GM18526 (cell line): Measurements from ENCODE around the gene CYB561D1.

ENCODE experiments used
- POLR2A ChIP-seq: IDR thresholded peaks from 3 replicates; pipeline ENCODE4 v1.6.1; 2011; ENCODE audit not compliant: insufficient read length; ENCODE audit errors: extremely low read depth

The CYB561D1 gene

DNA sequence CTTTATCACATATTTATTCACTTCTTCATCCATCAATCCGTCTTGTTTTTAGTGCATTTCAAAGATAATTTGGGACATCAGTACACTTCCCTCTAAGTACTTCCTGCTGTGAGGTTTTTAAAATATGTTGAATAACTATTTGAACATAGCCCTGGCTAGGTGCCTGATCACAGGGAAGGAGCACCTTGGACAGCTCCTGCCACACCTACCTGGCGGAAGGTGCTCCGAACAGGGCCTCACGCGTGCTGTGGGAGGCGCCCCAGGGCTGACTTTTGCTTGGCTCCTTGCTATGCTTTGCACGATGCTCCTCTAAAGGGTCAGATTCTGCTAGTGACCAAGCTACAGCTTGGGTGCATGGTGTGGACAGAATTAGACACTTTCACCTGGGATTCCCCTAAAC lies 15.1 kb upstream of the CYB561D1 start:
- no peak for TF ChIP-seq POLR2A

DNA sequence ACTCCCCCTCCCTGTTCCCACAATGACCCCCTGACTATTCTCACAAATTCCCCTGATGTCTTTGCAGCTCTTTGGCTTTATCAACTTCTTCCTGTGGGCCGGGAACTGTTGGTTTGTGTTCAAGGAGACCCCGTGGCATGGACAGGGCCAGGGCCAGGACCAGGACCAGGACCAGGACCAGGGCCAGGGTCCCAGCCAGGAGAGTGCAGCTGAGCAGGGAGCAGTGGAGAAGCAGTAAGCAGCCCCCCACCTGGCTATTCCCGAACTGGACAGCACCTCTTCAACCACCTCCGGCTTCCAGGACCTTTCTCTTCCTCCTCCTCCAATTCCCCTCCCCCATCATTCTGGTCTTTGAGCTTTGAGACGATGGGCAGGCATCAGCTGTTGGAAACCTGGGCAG lies 14.6 kb upstream of the CYB561D1 start:
- TF ChIP-seq POLR2A: no peak

DNA sequence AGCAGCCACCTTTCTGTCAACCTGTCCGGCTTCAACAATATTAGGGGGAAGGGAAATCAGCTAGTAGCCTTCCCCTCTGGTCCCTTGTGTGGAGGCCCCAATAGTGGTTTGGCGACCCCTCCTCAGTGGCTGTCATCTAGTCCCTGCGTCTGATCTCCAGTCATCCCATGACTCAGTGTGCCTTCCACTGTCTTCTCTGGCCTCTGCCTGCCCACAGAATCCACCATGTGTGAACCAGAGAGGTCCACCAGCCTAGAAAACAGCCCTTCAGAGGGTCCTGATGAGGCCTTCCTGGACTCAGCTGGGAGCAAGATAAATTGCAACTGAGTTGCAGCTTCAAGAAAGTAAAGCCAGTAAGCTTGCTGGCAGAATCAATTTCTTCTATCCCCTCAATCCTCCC lies 14.0 kb upstream of the CYB561D1 start:
- TF ChIP-seq POLR2A: no peak

DNA sequence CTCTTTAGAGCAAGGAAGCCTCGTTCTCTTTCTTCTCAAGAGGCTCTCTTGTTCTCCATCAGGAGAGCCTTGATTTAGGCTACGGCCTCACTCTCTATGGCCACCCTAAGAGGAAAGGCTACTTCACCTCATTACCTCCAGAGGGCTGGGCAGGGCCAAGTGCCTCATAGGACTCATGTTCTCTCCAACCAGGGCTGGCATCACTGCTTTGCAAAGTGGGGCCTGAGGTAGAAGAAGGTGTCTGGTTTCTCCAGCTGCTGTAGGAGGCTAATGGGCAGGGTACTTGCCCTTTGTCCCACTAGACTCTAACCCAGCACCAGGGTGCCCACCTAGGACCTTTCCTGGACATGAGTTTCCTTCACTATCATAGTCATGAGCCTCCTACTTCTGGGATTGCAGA lies 12.2 kb upstream of the CYB561D1 start:
- no peak for TF ChIP-seq POLR2A

DNA sequence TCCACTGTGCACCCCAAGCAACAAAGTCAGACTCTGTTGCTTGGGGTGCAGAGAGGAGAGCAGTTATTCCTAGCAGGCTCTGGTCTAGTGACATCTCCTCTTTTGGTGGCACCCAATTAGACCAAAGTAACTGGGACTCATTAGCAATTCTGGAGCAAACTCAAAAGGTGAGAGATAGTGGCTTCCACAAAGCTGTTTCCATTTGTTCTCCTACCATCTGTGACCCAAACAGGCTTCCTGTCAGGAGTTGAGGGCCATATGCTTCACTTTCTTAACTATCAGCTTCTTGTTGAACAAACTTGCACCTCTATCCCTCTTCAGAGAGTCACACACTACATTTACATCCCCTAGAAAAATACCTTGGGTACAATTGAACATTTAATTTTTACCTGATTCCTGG lies 11.7 kb upstream of the CYB561D1 start:
- TF ChIP-seq POLR2A: no peak

DNA sequence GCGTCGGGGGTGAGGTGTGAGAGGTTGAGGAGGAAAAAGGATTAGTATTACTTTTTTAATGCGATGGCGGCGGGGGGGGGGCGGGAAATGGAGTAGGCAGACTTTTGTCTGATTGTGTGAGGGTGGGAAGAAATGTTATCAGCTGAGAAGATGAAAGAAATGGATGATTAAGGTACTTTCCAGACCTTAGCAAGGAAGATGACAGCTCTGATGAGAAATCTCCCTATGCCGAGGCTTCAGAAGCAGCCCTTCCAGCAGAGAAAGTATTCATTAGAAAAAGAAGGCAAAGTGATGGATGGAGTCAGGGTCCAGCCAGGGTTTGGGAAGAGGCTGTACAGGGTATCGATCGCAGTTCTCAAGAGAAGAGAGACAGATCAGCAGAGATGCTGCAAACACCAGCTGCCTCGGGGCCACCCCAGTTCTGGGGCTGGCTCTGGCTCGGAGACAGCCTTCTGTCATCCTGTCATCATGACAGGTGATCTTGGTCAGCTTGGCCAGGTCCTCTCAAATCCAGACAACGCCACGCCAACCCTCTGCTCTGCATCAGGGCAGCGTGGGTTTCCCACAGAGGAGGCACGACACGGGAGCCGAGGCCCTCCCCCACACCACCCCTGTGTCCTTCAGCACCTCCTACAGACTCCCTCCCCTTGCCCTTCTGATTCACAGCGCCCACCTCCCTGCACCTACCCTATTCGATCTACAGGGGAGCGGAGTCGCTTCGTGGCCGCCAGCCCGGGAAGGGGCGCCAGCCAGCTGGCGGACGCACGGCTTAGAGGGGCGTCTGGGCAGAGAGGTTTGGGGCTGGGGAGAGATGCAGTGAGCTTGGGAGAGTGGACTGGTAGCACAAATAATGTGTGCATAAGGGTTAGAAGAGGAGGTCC lies 10.9 kb upstream of the CYB561D1 start:
- TF ChIP-seq POLR2A: no peak

DNA sequence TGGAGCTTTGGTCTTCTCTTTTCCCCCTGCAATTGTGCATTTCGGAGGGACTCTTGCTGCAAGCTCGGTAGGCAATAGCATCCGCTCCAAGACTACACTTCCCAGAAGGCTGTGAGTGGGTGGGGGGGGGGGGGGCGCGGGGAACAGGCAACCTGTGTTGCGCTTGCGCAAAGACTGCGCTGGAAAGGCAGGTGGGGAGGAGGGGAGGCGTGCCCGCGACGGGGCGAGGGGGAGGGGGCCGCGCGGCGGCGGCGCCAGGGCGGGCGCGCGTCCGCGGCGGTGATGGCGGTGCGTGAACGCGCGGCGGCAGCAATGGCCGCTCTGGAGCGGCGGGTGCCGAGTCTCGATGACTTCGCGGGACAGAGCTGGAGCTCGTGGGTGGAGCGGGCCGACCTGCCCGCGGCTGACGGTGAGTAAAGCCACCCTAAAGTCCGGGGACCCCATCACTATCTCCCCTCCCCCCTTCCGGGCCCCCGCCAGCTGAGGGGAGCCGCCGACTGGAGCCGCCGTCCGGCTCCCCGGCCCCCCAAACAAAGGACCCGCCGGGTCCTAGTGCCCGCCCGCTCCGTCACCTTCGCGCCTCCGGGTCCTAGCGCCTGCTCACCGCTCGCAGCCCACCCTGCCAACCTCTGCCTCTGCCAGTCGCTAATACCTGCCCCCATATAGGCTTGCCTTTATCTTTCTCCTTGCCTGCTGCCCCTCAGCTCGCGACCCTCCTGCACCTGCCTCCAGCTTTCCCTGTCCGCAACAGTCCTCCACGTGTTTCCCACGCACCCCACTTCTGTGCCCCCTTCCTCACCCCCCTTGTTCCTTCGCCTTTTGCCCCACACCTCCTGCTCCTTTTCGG lies 10.0 kb upstream of the CYB561D1 start, which contains the start of gene ATXN7L2:
TSS of gene ATXN7L2 (plus strand) at position 234 of the 847 bp plus-strand sequence. CDS start at position 283, 49 bp downstream.
- TF ChIP-seq POLR2A: peak; percentile 77

DNA sequence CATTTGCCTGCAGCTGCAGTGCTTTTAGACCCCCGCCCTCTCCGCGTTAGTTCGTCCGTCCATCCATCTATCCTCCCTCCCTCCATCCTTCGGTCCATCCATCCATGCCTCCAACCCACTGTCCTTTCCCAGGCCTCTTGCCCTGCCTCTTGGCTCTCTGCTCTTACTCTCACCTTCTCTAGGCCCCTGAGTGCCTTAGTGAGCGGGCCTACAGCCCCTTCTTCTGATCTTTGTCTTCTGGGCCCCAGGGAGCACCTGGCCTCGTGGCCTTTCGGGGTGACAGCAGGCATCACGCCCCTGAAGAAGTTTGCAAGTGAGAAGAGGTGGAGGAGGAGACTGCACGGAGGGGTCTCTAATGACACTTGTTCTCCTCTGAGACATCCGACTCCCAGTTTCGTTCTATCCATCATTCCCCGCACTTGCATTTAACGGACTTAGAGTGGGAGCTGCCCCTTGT lies 9.3 kb upstream of the CYB561D1 start:
- no peak for TF ChIP-seq POLR2A

DNA sequence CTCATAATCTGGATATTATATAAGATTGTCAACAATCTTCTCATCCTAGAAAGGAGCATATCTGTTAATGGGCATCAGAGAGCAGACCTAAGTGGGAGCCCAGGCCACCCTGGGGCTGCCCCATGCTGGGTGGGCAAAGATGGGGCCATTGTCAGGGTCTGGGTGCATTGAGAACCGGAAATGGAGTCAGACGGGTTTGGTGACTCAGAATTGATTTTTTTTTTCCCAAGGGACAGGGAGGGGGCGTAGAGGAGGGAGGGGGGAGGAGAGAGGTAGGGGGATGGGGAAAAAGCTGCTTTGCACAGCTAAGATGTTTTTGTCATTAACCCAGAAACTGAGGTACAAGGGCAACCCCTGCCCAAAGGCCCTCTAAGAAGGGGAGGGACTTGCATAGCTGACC lies 8.9 kb upstream of the CYB561D1 start:
- TF ChIP-seq POLR2A: no peak

DNA sequence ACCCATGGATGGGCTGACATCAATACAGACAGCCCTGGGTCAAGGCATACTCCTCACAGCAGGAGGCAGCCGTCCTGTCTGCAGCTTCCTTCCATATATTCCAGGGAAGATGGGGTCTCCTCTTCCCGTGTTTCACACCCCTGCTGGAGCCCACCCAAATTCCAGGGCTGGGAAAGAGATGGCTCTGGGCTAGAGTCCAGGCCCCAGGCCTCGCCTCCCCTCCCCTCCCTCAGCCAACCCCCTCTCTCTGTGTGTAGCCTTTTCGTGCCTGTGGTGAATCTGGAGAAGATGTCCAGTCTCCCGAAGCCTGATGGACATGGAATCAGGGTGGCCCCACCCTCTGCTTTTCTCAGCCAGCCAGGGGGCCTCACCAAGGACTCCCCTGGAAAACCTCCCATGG lies 6.6 kb upstream of the CYB561D1 start:
- no peak for TF ChIP-seq POLR2A

DNA sequence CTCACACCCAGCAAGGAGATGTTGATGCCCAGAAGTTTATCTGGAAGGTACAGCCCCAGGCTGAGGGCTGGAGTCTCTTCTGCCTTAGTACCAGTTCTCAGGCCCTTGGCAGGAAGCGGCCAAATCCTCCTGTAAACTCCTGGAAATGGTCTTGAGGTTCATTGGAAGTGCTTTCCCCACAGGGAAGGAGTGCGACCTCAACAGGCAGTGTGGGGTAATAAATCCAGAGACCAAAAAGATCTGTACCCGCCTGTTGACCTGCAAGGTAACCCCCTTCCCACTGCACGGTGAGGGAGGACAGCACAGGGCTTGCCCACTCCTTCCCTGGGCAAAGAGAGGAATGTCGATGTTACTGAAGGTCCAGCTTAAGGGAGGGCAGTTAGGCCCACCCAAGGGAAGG lies 5.7 kb upstream of the CYB561D1 start:
- TF ChIP-seq POLR2A: no peak

DNA sequence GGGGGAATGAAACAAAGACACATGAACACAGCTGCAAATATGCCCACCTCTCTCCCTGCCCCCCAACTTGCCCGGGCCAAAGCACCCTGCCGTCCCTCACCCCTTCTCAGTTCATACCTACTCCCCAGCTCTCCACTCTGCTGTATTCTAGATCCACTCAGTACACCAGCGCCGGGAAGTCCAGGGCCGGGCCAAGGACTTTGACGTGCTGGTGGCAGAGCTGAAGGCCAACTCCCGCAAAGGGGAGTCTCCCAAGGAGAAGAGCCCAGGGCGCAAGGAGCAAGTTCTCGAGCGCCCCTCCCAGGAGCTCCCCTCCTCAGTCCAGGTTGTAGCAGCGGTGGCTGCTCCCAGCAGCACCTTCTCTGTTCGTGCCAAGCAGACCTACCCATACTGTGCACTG lies 5.2 kb upstream of the CYB561D1 start:
- no peak for TF ChIP-seq POLR2A

DNA sequence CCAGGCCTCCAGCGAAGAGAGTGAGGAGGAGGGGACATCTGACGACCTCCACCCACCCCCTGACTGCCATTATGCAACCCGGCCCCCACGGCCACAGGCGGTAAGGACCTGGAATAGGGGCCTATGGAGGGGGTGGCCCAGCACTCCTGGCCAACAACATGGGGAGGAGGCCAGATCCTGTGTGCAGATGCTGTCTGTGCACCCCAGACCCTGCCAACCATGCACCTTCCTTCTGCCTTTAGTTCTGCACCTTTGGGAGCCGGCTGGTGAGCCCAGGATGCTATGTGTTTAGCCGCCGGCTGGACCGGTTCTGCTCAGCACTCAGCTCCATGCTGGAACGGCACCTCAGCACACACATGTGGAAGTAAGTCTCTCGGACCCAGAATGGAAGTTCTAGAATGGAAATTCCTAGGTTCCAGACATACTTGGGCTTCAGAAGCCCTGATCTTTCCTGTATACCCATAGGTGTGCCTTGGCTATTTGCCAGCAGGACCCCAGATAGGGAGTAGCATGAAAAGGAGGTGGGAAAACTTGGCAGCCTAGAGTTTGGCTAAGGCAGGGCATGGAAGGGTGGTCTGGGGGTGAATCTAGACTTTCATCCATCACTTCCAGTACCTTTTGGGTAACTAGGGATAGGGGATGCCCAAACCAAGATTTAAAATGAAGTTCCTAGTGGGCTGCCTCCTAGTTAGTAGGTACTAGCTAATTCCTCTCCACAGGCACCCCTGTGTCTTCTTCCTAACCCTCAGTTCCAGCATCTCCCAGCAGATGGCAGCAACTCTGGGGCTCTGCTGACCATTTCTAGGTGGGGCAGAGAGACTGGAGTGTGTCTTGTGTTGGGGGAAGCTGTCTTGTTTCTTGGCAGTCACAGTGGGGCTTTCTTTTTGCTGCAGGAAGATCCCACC lies 3.6 kb upstream of the CYB561D1 start:
- TF ChIP-seq POLR2A: no peak

DNA sequence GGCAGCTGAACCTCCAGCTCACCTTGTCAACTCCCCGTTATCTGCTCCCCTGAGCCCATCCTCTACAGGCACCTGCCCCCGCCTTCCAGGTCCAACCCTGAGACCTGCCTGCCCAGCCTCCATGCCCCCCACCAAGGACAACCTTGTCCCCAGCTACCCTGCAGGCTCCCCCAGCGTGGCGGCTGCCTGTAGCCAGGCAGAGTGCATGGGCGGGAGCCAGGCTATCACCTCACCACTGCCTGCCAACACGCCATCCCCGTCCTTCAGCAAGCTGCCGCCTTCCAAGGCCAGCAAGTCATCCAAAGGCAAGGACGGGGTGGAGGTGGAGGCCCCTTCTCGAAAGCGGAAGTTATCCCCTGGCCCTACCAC lies 3.0 kb upstream of the CYB561D1 start:
- TF ChIP-seq POLR2A: no peak

DNA sequence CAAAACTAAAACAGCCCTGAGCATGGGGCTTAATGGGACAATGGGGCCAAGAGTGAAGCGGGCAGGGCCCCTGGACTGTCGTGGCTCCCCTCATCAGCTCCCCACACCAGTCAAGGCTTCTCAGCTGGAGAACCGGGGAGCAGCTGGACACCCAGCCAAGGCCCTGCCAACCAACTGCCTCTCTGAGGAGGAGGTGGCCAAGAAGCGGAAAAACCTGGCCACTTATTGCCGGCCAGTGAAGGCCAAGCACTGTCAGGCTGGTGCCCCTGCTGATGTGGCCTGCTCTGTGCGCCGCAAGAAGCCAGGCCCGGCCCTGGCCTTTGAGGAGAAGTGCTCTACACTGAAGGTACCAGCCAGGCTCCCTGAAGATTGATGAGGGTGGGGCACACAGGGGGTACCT lies 2.5 kb upstream of the CYB561D1 start:
- TF ChIP-seq POLR2A: no peak

DNA sequence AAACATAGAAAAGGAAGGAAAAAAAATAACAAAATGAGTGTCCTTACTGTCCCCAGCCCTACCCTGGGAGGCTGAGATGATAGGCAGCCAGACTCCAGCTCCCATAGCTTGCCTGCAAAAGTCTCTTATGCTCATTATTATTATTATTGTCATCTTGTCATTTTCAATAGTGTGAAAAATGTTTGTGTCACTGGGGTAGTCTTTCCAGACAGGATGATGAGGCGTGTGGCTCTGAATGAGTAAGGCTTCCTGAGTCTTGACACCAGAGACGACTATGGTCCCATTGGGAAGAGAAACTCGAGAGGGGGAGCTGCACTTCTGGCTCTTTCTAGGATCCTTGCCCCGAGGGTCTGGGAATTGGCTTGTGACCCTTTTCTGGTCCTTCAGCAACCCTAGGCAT lies 1.1 kb upstream of the CYB561D1 start:
- TF ChIP-seq POLR2A: no peak

DNA sequence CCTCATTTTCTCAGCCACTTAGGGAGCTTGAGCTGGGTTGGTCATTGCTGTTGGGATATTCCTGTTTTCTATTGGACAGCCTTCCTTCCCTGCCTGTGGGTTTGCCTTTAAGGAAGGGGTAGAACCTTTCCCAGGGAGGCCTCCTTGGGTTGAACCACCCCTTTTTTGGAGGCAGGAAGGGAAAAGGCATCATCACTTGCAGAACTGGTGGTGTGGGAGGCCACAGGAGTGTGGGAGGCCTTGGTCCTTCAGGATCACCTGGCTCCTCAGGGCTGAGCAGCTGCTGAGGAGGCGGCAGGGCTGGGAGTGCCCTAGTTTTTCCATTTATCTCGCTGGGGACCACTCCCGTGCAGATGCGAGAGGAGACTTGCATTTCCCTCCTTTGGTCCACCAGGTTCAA lies 667 bp upstream of the CYB561D1 start:
- TF ChIP-seq POLR2A: no peak
